ENCODE results near the gene MRPL33.
A peak's percentile ranks its signal among the peaks of the same experiment; 100 is the strongest.
"Not testable (repeated sequence)": the region's sequence is repeated elsewhere in the genome, so short reads cannot be mapped to it uniquely, and the experiment has no call there.

Gene MRPL33

DNA sequence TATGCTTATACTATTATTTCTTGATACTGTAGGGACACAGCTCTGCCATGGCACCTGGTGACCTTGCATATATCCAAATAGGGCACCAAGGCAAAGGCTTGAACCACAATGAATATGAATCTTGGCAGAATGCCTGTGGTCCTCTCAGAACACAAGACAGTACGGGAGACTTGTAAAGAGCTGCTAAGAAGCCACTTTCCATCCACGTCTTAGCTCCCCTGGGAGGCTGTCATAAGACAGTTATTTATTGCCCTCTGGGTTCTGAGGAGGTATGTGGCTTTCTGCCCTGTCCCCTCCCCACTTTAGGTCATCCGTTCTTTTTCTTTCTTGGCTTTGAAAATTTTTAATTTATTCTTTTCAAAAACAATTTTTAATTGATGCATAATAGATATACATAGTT lies 29.8 kb upstream of the MRPL33 start:
- no peak for DNase-seq (ENCODE audit: low read depth)

DNA sequence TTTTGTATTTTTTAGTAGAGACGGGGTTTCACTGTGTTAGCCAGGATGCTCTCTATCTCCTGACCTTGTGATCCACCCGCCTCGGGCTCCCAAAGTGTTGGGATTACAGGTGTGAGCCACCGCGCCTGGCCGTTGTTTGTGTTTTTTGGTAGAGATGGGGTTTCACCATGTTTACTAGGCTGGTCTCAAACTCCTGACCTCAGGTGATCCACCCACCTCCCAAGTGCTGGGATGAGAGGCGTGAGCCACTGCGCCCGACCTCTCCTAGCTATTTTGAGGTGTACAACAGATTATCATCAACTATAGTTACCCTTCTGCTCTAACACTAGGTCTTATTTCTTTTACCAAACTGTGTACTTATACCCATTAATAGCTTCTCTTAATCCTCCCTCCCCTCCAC lies 28.9 kb upstream of the MRPL33 start:
- DNase-seq (ENCODE audit: low read depth), result no peak

DNA sequence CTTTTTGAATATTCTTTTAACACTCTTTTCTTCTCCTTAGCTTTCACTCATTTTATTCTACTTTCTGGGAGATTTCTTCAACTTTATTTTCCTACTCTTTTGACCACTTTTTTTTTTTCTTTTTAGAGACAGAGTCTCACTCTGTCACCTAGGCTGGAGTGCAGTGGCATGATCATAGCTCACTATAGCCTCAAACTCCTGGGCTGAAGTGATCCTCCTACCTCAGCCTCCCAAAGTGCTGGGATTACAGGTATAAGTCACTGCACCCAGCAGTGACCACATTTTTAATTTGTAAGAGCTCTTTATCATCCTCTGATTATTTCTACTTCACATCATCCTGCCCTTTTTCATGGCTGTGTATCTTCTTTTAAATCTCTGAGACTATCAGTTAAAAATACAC lies 26.0 kb upstream of the MRPL33 start:
- DNase-seq (ENCODE audit: low read depth), result not testable (repeated sequence)

DNA sequence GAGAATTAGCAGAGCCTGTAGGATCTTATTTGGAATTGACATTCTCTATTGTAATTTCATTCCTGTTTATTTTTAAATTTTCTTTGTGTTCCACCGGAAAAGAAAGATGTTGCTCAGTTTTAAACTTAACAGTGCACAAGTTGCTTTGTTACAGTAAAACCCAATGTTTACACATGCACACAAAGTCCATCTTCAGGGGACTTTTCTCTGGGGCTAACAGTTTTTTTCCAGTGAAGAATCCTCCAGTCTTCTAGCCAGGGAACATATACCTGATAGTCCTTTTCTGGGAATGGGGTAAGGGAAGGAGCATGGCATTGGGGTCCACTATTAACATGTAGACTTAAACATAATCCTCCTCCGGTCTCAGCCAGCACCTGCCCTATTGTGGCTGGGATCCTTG lies 25.2 kb upstream of the MRPL33 start:
- no peak for DNase-seq (ENCODE audit: low read depth)

DNA sequence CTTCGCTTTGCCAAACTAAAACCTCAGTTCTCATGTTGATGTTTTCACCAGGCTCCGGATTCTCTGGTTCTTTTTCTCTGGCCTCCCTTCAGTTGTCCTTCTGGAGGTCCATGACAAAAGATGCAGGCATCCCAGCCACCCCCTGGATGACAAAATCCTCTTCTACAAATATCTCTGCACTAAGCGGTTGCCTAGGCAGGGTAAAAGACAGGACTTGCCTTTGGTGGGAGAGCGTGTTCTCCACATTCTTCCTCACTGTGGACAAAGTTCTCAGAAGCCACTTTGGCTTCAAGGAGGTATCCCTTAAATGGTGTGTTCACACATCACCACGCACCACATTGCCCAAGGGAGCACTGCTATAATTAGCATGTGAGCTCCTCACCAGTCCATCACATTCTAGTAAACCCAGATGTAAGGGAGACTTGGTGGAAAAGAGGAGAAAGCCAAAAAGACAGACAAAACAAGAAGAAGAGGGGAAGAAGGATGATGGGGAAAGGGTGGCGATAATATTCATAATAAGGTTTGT lies 23.6 kb upstream of the MRPL33 start:
- no peak for DNase-seq (ENCODE audit: low read depth)

DNA sequence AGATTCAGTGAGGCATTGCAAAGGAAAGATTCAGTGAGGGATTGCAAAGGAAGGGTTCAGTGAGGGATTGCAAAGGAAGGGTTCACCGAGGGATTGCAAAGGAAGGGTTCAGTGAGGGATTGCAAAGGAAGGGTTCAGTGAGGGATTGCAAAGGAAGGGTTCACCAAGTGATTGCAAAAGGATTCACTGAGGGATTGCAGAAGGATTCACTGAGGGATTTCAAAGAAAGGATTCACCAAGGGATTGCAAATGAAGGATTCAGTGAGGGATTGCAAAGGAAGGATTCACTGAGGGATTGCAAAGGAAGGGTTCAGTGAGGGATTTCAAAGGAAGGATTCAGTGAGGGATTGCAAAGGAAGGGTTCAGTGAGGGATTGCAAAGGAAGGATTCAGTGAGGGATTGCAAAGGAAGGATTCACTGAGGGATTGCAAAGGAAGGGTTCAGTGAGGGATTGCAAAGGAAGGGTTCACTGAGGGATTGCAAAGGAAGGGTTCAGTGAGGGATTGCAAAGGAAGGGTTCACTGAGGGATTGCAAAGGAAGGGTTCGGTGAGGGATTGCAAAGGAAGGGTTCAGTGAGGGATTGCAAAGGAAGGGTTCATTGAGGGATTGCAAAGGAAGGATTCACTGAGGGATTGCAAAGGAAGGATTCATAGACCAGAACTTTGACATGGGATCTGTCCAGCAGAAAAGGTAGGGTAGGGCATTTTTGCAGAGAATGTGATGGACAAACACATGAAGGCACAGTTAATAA lies 22.5 kb upstream of the MRPL33 start:
- not testable (repeated sequence) for DNase-seq (ENCODE audit: low read depth)

DNA sequence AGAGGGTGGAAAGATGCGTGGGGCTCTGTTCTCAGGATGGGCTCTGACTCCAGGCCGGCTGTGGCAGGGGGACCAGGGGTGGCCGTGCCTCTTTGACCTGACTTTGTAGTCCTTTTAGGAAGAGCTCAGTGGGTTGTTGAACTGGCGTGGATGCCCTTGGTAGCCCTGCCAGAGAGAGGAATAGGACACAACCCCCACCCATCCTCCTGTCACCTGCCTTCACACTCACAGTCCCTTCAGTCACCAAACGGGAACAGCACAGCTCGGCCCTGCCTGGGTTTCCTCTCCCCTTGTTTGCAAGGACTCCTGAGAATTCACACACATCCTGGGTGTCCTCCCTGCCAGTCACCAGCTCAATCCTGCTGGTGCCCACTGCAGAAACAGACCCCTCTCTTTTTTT lies 20.1 kb upstream of the MRPL33 start:
- no peak for DNase-seq (ENCODE audit: low read depth)

DNA sequence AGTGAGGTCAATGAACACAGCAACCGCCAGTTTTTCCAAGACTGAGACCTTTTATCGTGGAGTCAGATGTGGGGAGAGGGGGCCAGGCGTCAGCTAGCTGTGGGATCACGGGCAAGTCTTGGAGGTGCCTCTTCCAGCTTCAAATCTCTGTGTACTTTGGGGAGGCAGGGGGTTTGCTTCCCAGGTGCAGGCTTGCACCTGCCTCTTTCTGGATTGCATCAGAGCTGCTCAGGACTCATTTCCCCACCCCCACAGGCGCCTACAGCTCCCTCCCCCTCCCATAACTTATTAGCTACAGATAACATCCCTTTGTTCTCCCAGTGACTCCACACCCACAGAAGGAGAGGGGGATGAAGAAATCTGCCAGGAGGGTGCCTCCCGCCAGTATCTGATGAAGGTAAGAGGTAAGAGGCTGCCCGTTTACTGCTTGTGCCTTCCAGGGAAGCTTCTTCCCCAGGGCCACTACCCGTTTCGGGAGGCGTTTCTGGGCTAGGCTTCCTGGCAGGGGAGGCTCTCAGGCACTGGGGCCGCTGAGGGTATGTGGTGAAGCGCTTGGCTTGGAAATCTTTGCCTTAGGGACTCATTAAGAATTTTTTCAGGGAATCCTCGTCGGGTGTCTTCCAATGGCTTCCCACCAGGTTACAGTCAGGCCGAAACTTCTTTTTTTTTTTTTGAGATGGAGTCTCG lies 18.8 kb upstream of the MRPL33 start:
- DNase-seq (ENCODE audit: low read depth), result no peak

DNA sequence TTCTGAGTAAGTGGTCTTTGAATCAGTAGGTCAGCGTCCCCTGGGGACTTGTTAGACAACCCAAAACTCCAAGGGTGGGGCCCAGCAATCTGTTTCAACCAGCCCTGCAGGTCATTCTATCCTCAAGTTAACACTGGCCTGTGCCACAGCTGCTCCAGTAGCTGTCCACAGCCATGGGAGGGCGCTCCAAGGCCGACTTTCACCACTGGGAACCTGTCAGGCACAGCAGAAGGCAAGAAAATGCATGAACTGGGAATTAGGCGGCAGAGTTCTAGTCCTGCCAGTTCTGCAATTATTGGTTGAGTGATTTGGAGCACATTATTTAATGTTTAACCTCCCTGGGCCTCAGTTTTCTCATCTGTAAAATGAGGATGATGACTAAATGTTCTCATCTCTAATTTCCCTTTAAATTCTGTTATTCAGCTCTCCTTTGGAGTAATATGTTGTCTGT lies 17.4 kb upstream of the MRPL33 start:
- DNase-seq (ENCODE audit: low read depth), result peak; percentile 63

DNA sequence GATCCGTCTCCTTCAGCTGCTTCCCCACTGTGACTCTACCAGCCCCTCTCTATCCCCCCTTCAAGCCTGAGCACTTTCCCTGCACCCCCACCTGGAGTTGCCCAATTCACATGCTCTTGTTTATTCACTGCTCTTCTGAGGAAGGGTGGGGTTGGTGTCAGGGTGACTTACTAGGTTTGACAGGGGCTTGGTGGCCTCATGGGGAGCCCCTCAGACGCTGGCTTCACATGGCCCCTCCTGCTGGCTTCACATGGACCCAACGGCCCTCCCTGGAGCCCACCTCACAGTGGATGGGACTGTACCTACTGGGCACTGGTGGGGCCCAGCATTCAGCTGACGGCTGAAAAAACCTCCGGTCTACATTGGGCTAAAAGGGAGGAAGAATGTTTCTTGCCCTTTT lies 16.7 kb upstream of the MRPL33 start:
- no peak for DNase-seq (ENCODE audit: low read depth)

DNA sequence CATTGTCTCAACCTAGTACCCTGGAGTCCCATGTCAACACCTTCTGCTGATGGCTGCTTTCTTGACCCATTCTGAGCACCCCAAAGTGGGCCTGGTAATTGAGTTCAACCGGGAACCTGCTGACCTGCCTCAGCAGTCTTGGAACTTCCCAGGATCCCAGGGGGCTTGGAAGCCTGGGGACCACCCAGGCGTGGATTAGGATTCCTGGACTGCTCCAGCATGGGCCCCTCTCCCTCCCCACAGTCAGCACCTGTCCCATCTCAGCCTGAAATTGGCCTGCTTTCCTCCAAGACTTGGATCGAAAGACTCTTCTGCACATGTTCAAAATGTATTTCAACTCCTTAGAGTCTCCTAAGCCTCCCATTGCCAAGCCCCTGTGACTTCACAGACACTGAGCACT lies 15.4 kb upstream of the MRPL33 start:
- no peak for DNase-seq (ENCODE audit: low read depth)

DNA sequence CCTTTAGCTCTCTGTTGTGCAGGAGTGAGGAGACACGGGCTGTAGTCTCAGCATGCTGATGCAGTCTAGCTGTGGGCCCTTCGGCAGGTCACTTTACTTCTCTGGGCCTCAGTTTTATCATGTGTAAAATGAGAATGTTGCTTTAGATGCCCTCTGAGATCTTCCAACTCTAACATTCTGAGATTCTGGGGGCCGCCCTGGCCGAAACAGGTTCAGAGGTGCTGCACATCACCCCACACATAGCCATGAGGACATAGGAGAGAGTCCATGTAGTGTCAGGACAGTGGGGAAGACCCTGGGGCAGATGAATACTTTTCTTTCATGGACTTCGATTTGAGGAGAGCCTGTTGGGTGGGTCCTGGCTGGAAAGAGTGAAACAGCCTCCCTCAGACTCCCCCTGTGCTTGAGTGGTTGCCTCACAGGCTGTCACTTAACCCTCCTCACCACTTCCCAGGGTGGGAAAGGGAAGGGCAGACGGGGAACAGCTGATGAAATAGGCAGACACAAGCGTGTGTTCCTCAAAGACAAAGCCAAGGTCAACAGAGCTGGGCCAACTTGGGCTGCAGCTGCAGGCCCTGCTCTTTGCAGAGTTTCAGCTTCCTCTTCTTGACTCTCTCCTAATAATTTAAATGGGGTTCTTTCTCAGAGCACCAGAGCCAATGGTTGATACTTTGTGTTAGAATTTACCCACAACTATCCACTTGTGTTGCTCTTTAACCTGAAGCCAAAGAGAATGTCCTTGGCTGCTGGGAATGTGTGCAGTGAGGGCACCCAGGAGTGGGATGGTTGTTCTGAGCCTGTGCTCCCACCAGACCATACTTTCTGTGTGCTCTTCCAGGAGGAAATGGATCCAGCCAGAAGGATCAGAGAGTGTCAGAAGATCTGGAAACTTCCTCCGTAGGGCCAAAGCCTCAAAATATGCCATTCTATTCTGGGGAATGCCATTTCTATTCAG lies 14.7 kb upstream of the MRPL33 start:
- no peak for DNase-seq (ENCODE audit: low read depth)

DNA sequence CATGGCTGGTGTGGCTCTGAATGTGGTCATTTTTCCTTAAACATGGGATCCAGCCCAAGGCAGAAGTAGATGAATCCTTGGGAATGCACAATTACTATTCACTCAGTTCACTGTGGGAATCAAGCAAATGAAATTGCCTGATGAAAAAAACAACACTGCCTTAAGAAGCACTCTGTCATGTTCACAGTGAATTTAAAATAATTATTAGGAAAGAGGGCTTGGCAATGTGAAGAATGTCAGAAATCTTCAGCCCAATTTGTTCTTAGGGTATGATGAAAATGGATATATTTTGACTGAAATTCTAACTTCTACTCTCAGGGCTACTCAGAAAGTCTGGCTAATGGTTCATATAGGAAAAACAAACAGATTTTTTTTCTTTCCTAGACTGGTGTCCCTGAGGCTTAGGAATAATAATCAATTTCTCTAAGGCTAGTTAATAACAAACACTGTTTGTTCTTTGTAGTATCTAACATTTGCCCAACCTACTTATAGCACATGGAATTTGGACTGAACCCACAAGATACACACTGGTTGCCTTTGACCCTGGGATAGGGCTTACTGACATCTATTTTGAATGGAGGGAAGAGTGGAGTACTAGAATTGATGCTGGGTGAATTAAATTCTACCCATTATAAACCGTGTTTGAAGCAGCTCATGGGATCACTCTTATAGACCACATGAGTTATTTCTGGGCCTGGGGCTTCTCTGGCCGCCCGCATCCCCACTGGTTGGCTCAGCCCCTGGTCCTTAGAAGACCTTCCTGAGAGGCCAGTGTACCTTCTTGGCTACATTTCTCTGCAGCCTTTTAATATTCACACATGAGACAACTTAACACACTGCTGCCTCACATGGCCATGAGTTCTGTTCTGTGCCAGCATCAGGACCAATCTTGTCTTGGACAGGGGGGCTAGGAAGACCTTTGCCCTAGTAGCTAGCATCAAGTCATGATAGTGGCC lies 8.3 kb upstream of the MRPL33 start:
- no peak for DNase-seq (ENCODE audit: low read depth)

DNA sequence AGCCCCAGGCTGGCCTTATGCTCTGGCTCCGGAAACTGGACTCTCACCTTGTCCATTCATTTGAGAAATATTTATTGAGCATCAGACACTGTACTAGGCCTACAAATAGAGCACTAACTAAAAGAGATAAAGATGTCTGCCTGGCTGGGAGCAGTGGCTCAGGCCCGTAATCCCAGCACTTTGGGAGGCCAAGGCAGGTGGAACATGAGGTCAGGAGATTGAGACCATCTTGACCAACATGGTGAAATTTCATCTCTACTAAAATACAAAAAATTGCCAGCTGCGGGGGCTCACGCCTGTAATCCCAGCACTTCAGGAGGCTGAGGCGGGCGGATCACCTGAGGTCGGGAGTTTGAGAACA lies 7.6 kb upstream of the MRPL33 start:
- DNase-seq (ENCODE audit: low read depth), result no peak

DNA sequence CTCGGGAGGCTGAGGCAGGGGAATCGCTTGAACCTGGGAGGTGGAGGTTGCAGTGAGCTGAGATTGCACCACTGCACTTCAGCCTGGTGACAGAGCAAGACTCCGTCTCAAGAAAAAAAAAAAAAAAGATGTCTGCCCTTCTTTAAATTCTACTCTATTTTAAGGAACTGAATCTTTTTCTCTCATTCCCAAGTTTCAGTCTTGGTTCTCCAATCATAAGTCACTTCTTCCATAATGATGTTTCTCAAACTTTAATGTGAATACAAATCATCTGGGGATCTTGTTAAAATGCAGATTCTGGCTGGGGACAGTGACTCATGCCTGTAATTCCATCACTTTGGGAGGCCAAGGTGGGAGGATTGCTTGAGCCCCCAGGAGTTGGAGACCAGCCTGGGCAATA lies 7.0 kb upstream of the MRPL33 start:
- not testable (repeated sequence) for DNase-seq (ENCODE audit: low read depth)

DNA sequence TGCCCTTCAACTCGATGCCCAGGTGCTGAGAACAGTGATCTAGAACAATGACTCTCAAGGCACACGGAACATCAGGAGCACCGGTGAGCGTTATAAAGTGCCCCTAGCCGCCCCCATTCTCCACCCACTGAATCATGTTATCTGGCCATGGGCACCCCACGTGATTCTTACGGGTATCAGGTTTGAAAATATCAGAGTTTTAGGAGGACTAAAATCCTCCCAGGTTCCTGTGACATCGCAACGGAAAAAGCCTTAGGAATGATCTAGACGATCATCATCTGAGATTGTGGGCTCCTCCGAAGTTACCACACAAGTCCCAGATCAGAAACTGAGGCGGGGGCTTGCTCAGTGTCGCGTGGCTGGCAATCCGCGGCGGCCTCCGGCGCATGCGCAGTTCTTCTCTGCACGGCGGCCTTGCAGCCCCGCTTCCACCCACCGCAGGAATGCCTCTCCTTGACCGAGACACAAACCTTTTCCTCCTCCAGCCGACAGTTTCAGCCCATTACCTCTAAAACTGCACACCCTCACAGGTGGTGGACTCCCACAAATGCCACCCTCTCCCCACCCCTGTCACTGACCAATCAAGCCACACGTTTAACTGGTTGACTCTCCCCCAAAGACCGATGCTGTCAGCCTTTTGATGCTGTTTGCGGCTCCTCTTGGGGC lies 5.8 kb upstream of the MRPL33 start:
- peak; percentile 32 for DNase-seq (ENCODE audit: low read depth)

DNA sequence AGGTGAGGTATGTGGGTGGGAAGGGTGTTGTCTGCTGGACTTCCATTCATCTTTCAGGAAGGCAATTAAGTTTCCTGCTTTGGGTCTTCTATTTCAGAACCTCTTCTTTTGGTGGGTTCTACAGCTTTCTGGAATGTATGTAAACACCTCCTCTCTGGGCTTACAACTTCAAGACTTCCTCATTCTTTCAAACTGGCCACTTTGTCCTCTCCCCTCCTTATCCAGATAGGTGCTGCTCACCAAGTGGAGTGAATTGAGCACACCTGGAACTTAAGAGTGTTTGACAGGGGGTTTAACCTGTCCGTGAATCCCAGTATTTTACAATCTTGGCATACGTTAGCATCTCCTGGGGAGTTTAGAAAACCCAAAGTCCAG lies 5.2 kb upstream of the MRPL33 start:
- DNase-seq (ENCODE audit: low read depth), result no peak

DNA sequence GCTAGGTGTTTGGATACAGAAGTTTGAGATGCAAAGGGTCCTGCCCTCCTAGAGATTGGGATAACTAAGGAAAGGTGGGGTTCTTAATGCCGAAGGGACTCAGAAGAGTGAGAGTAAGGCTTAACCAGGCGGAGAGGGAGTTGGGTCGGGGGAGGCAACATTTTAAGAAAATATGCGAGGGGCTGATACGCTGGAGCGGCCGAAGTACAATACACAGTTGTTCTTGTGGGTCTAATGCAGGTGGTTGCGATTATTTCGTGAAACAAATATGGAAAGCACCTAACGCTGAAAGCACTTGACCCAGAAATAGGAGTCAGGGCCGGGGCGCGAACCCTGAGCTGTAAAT lies 344 bp upstream of the MRPL33 start:
- no peak for DNase-seq (ENCODE audit: low read depth)

DNA sequence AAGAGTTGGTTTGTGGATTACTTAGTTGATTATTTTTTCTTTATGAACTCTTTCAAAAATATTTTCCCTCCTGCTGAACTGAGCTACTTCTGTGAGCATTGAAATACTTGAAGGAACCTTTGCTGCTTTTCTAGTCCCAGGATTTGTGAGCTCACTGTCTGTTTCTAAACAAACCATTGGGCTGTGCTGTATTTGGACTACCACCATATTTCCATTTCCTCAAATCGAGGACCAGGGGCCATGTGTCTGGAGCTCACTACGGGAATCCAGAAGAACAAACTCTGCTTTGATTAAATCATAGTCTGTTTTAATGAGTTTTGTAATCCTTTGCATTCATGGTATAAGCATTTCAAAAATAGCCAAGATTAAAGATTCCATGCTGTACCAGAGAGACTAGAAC lies 1.3 kb downstream of the MRPL33 start:
- DNase-seq (ENCODE audit: low read depth), result no peak

DNA sequence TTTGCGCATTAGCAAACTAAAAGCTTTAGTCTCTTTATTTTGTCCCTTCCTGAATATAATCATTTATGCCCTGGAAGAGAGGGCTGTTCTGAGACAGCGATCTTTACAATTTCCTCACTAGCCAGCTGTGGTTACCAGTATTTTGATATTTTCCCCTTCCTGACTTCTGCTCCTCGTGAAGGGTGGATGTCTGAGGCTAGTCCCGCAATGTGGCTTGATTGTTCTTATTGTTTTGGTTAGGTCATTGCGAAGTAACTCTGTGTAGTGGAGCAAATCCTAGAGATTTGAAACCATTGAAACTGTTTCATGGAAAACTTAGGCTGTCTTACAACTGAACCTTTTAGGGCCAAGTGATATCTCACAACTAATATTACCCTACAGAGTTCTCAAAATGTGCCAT lies 2.4 kb downstream of the MRPL33 start:
- no peak for DNase-seq (ENCODE audit: low read depth)

DNA sequence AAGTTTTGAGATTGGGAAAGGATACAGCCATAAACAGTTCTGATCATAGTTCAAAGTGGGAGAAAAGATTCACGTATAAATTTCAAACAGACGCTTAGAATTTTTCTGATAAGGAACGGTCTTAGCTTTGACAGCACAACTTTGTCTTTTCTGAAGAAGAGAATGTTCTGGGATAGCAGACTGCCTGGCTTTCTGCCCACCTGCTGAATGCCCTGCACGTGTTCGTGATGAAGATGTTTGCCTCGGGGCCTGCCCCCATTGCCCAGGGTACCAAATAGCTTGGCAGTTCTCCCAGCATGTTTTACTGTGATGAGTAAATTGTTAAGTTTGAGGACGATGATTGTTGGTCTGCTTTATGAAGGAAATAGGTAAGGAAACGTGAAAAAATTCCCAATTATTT lies 4.6 kb downstream of the MRPL33 start:
- no peak for DNase-seq (ENCODE audit: low read depth)
